Measurements from ENCODE around the gene MISP.

GRCh38 chr19:726993-727956 is 23.6 kb upstream of the MISP start:
- TF ChIP-seq RFX5 (IDR thresholded peaks at IDR 0.05; ENCODE audit: low read depth, low read length) (no peak), RAD21 (IDR thresholded peaks at IDR 0.05; ENCODE audit: low read length) (no peak), CTCF (conservative IDR thresholded peaks at IDR 0.05; ENCODE audit: low read depth, low read length) (no peak), MAFK (IDR thresholded peaks at IDR 0.05; ENCODE audit: low read depth, low read length) (no peak), POLR2A (IDR thresholded peaks at IDR 0.05; ENCODE audit: low read depth, low read length) (no peak), USF2 (IDR thresholded peaks at IDR 0.05; ENCODE audit: low read depth, low read length) (no peak), SMC3 (IDR thresholded peaks at IDR 0.05; ENCODE audit: low read depth, low read length) (no peak), CHD1 (IDR thresholded peaks at IDR 0.05; ENCODE audit: low read depth, low read length) (no peak), RCOR1 (IDR thresholded peaks at IDR 0.05; ENCODE audit: insufficient replicate concordance, low read length) (no peak), CEBPB (IDR thresholded peaks at IDR 0.05; ENCODE audit: low read depth, low read length) (no peak), ELK1 (IDR thresholded peaks at IDR 0.05; ENCODE audit: borderline replicate concordance, low read depth, low read length) (no peak), BHLHE40 (IDR thresholded peaks at IDR 0.05; ENCODE audit: low read depth, low read length) (no peak)
